GM13976 (cell line): ENCODE measurements around the gene EEF2K.

Source experiments
- DNase-seq: peaks from one replicate; pipeline ENCODE4 v3.0.0; 2012; ENCODE audit warnings: low spot score
- in situ Hi-C: fragments of 300-500 bp; cut with MboI; formaldehyde crosslinking; loops from one replicate; pipeline ENCODE4 v1.12.0; 2022; ENCODE audit warnings: low sequenced_read_pairs, mixed read lengths, inconsistent platforms; ENCODE audit not compliant: unreplicated experiment
- TF ChIP-seq, protein P1 (sequence below): IDR thresholded peaks from 2 replicates; pipeline ENCODE4 v1.5.1; 2012; ENCODE audit warnings: borderline replicate concordance, mild to moderate bottlenecking; ENCODE audit not compliant: insufficient read depth; ENCODE audit errors: extremely low read depth, missing control alignments, control extremely low read depth

Gene EEF2K

DNA sequence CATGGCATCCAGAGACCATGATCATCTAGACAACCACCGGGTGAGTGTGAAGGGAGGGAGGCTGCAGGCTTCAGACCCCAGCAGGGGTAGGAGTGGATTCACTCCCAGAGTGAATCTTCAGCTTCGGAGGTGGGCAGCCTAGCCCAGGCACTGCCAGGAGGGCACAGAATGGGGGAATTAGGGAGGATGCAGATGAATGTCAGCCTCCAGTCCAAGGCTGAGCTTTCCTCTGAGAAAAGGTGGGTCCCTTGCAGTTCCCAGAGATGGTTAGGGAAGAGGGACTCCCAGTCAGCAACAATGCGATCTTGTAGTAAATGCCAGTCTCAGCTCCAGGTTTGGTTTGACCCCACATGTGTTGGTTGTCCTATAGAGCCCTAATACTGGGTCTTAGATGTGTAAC is 54.4 kb downstream of the EEF2K start:
- in situ Hi-C loops, result no loop called here
- TF ChIP-seq, protein P1, sequence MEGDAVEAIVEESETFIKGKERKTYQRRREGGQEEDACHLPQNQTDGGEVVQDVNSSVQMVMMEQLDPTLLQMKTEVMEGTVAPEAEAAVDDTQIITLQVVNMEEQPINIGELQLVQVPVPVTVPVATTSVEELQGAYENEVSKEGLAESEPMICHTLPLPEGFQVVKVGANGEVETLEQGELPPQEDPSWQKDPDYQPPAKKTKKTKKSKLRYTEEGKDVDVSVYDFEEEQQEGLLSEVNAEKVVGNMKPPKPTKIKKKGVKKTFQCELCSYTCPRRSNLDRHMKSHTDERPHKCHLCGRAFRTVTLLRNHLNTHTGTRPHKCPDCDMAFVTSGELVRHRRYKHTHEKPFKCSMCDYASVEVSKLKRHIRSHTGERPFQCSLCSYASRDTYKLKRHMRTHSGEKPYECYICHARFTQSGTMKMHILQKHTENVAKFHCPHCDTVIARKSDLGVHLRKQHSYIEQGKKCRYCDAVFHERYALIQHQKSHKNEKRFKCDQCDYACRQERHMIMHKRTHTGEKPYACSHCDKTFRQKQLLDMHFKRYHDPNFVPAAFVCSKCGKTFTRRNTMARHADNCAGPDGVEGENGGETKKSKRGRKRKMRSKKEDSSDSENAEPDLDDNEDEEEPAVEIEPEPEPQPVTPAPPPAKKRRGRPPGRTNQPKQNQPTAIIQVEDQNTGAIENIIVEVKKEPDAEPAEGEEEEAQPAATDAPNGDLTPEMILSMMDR, result no peak
- no peak for DNase-seq

DNA sequence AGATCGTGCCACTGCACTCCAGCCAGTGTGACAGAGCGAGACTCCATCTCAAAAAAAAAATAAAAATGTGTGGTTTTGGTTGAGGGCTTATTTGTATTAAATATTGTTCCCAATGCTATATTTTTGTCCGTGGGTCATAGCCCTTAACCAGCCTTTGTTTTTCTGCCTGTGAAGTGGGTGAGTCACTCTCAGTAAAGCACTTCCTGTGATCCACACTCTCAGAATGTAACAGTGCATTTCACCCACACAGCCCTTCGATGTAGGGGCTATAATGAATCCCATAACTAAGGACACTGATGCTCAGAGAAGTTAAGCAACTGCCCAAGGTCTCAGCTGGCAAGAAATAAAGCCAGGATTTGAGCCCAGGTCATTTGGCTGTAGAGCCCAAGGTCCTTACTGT is 56.4 kb downstream of the EEF2K start:
- TF ChIP-seq, protein P1, result no peak
- no peak for DNase-seq
- in situ Hi-C loops, result no loop called here

- in situ Hi-C loops, result no loop called here
- TF ChIP-seq, protein P1, result no peak
- no peak for DNase-seq
These were observed 58.7 kb downstream of the EEF2K start for GRCh38 chr16:22264786-22265185.

GRCh38 chr16:22265351-22265750 is 59.3 kb downstream of the EEF2K start:
- in situ Hi-C loops, result no loop called here
- DNase-seq, result no peak
- TF ChIP-seq, protein P1, result no peak

- TF ChIP-seq, protein P1, result no peak
- in situ Hi-C loops, result no loop called here
These were observed 60.5 kb downstream of the EEF2K start for GRCh38 chr16:22266546-22266945.

GRCh38 chr16:22267764-22268163 is 61.7 kb downstream of the EEF2K start:
- in situ Hi-C loops, result no loop called here
- DNase-seq, result no peak
- TF ChIP-seq, protein P1, result no peak

More at GRCh38 chr16:22266546-22266945, 60.5 kb downstream of the EEF2K start:
- no peak for DNase-seq

GRCh38 chr16:22270525-22270924 is 64.4 kb downstream of the EEF2K start:
- in situ Hi-C loops, result no loop called here
- DNase-seq, result no peak
- TF ChIP-seq, protein P1, result no peak
